Right hindlimb (tissue), 1 donor: ENCODE results near the gene ANXA4.

Source experiments
- DNase-seq: peaks from one replicate; pipeline ENCODE4 v3.0.0-alpha.2; 2018

Gene ANXA4

GRCh38 chr2:69863298-69863697, 121.4 kb downstream of the ANXA4 start:
- no peak for DNase-seq
